Transverse colon (tissue), 4 donors: ENCODE results near the gene SEC61B.

Experiments
- CTCF ChIP-seq, 5 experiments: fragments of 200-600 bp in 3 of 5; fragments of 450-650 bp in 2 of 5; sonication (generic) in 3 of 5; IDR thresholded peaks; 1 replicate in 2 of 5; 2 replicates in 3 of 5; pipeline ENCODE4 v1.5.1; 2016 to 2017; ENCODE audit warnings: antibody characterized with exemption in 5 of 5, inconsistent platforms in 3 of 5, mild to moderate bottlenecking in 2 of 5, moderate library complexity in 1 of 5
- POLR2A ChIP-seq: fragments of 450-650 bp; IDR thresholded peaks from one replicate; pipeline ENCODE4 v1.6.1; 2016; ENCODE audit warnings: antibody characterized with exemption, mild to moderate bottlenecking, moderate library complexity
- POLR2AphosphoS5 ChIP-seq, 3 donors: sonication (generic); formaldehyde crosslinking; IDR thresholded peaks; one replicate each; pipeline ENCODE4 v1.6.1; 2016; ENCODE audit warnings: antibody characterized with exemption in 3 of 3

GRCh38 chr9:99272836-99273235 is 50.8 kb downstream of the SEC61B start:
- no peak for TF ChIP-seq CTCF (IDR thresholded peaks at IDR 0.05)
- TF ChIP-seq POLR2A: no peak
- TF ChIP-seq POLR2AphosphoS5 (IDR thresholded peaks at IDR 0.05): no peak
